NCI-H2107 treated with DMSO at 0.1 percent for 48 hours (cell line): Measurements from ENCODE around the gene CASP8.

Experiments used
- DNase-seq: peaks from one replicate; lab custom pipeline; 2025; ENCODE audit not compliant: unreplicated experiment; lab: John Stamatoyannopoulos, UW

Gene CASP8

GRCh38 chr2:201242571-201243277, 17.6 kb upstream of the CASP8 start:
- no peak for DNase-seq

- DNase-seq, result no peak
Measured at GRCh38 chr2:201244829-201245228, 15.5 kb upstream of the CASP8 start.

- DNase-seq, result no peak
Measured at GRCh38 chr2:201246280-201246679, 14.1 kb upstream of the CASP8 start.

GRCh38 chr2:201248288-201248844, 12.0 kb upstream of the CASP8 start:
- DNase-seq, result no peak

GRCh38 chr2:201249889-201250288, 10.4 kb upstream of the CASP8 start:
- DNase-seq, result no peak

GRCh38 chr2:201250741-201251140, 9.6 kb upstream of the CASP8 start:
- DNase-seq, result no peak

GRCh38 chr2:201254081-201254730, 6.1 kb upstream of the CASP8 start:
- DNase-seq, result no peak

GRCh38 chr2:201255408-201256033, 4.8 kb upstream of the CASP8 start:
- no peak for DNase-seq

- no peak for DNase-seq
Measured at GRCh38 chr2:201256082-201256481, 4.3 kb upstream of the CASP8 start.

- no peak for DNase-seq
Measured at GRCh38 chr2:201257381-201257955, 2.9 kb upstream of the CASP8 start.

- peak; percentile 57 for DNase-seq
Measured at GRCh38 chr2:201257956-201258665, 2.2 kb upstream of the CASP8 start.

- DNase-seq, result no peak
Measured at GRCh38 chr2:201258666-201259615, 1.4 kb upstream of the CASP8 start.

GRCh38 chr2:201261471-201261870, 1.1 kb downstream of the CASP8 start:
- no peak for DNase-seq

- no peak for DNase-seq
Measured at GRCh38 chr2:201261906-201262305, 1.6 kb downstream of the CASP8 start.

GRCh38 chr2:201262718-201263117, 2.4 kb downstream of the CASP8 start:
- DNase-seq, result no peak

- DNase-seq, result no peak
Measured at GRCh38 chr2:201263779-201264178, 3.4 kb downstream of the CASP8 start.

- no peak for DNase-seq
Measured at GRCh38 chr2:201264472-201265173, 4.3 kb downstream of the CASP8 start.

GRCh38 chr2:201266629-201267028, 6.3 kb downstream of the CASP8 start:
- no peak for DNase-seq

GRCh38 chr2:201267278-201268030, 7.1 kb downstream of the CASP8 start:
- no peak for DNase-seq
